Activated T-helper 2 cell treated with anti-CD3 and anti-CD28 coated beads, Interferon-gamma antibody, Interleukin-2, Interleukin-4, amounts not matched to agents 10 μg/mL and 5 μg/mL and 100 μg/mL, durations not matched to agents 14 hours and 24 hours and 36 hours (primary cell): ENCODE data around the gene ARHGAP40. TPM values are rescaled to one million over a fixed set of nuclear protein-coding genes. Genes with fewer than 3 reads are reported as not detected.

Experiments used
- DNase-seq: peaks from one replicate; pipeline ENCODE4 v3.0.0; 2021; ENCODE audit warnings: low spot score
- H3K27ac Mint-ChIP-seq: one replicate; pipeline ENCODE4 v1.8.0; 2021; ENCODE audit warnings: mixed read lengths
- H3K27me3 Mint-ChIP-seq: one replicate; pipeline ENCODE4 v1.8.0; 2021; ENCODE audit warnings: low read depth, mixed read lengths
- H3K36me3 Mint-ChIP-seq: one replicate; pipeline ENCODE4 v1.8.0; 2021; ENCODE audit warnings: low read depth, mixed read lengths
- H3K4me1 Mint-ChIP-seq: one replicate; pipeline ENCODE4 v1.8.0; 2021; ENCODE audit warnings: low read depth, mixed read lengths
- H3K4me3 Mint-ChIP-seq: one replicate; pipeline ENCODE4 v1.8.0; 2021; ENCODE audit warnings: low read depth, mild to moderate bottlenecking, moderate library complexity, mixed read lengths
- H3K9me3 Mint-ChIP-seq: one replicate; pipeline ENCODE4 v1.8.0; 2021; ENCODE audit warnings: mixed read lengths
- intact Hi-C: fragments of 100-400 bp; cut with micrococcal nuclease; formaldehyde crosslinking; loops from one replicate; pipeline ENCODE4 v1.15.1; 2023
- total RNA-seq: library from RNA; stranded (reverse); gene quantifications from 2 replicates; pipeline ENCODE4 v1.2.3, GENCODE V29; 2022

ARHGAP40 gene
- total RNA-seq, 1 donor from 2014 or later, result not detected

- DNase-seq, result no peak
- intact Hi-C loops, result no loop called here
- no peak overlapping the region for H3K27ac Mint-ChIP-seq
- H3K4me1 Mint-ChIP-seq, result peaks cover 5% of the 10 kb centered on the region
- H3K27me3 Mint-ChIP-seq, result peaks cover 50% of the 10 kb centered on the region
- no peaks in the 10 kb centered on the region for H3K36me3 Mint-ChIP-seq
- H3K4me3 Mint-ChIP-seq, result no peak overlapping the region
- no peaks in the 10 kb centered on the region for H3K9me3 Mint-ChIP-seq
Measured at GRCh38 chr20:38671186-38671585, 69.6 kb downstream of the ARHGAP40 start.

DNA sequence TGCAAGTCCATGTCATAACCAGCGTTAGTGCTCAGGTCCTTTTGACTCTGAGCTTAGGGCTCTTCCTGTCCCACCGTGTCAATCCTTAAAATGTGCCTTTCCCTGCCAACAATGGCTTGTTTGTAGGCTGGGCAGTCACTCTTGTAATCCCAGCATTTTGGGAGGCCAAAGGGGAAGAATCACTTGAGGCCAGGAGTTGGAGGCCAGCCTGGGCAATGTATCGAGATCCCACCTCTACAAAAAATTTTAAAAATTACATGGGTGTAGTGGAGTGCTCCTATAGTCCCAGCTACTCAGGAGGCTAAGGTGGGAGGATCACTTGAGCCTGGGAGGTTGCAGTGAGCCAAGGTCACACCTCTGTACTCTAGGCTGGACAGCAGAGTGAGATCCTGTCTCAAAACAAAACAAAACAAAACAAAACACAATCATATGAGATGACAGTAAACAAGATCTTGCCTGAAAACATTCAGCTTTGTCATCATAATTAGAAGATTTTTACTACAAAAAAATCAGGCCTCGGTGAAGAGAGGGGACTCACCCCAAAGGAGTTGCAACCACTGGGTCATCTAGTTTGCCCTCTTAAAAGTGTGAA is 70.2 kb downstream of the ARHGAP40 start:
- Mint-ChIP-seq H3K4me1 (peaks cover 5% of the 10 kb centered on the region), H3K36me3 (no peaks in the 10 kb centered on the region), H3K9me3 (no peaks in the 10 kb centered on the region), H3K27ac (no peak overlapping the region), H3K27me3 (peaks cover 50% of the 10 kb centered on the region), H3K4me3 (peak overlapping the region; percentile 5)
- intact Hi-C loops, result no loop called here
- no peak for DNase-seq

- no peak for DNase-seq
- intact Hi-C loops, result no loop called here
- Mint-ChIP-seq H3K27ac (no peak overlapping the region), H3K4me1 (peaks cover 5% of the 10 kb centered on the region), H3K36me3 (no peaks in the 10 kb centered on the region), H3K4me3 (no peak overlapping the region), H3K27me3 (peaks cover 50% of the 10 kb centered on the region), H3K9me3 (no peaks in the 10 kb centered on the region)
Measured at GRCh38 chr20:38672504-38672903, 70.9 kb downstream of the ARHGAP40 start.

GRCh38 chr20:38673261-38673660 is 71.7 kb downstream of the ARHGAP40 start:
- Mint-ChIP-seq H3K27ac (no peak overlapping the region), H3K9me3 (no peaks in the 10 kb centered on the region), H3K27me3 (peaks cover 43% of the 10 kb centered on the region), H3K4me3 (peak overlapping the region; percentile 82), H3K36me3 (no peaks in the 10 kb centered on the region), H3K4me1 (peaks cover 5% of the 10 kb centered on the region)
- no peak for DNase-seq
- intact Hi-C loops, result no loop called here

DNA sequence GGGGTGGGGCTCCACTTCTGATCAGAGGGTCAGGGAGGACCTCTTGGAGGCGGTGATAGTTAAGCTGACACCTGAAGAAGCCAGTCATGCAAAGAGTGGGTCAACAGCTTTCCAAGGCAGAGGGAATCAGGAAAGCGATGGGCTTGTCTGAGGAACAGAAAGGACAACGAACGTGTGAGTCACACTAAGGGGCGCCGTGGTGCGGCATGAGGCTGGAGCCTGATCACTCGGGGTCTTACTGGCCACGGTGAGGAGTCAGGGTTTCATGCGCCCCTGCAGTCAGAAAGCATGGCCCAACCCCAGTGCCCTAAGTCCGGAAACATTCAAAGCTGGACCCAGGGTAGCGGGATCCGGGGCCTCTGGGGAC is 72.1 kb downstream of the ARHGAP40 start:
- Mint-ChIP-seq H3K36me3 (no peaks in the 10 kb centered on the region), H3K9me3 (no peaks in the 10 kb centered on the region), H3K27me3 (peaks cover 43% of the 10 kb centered on the region), H3K27ac (no peak overlapping the region), H3K4me1 (peaks cover 5% of the 10 kb centered on the region), H3K4me3 (peak overlapping the region; percentile 82)
- intact Hi-C loops, result no loop called here
- no peak for DNase-seq

- H3K4me3 Mint-ChIP-seq, result peak overlapping the region; percentile 82
- H3K9me3 Mint-ChIP-seq, result no peaks in the 10 kb centered on the region
- peaks cover 41% of the 10 kb centered on the region for H3K27me3 Mint-ChIP-seq
- intact Hi-C loops, result no loop called here
- DNase-seq, result peak; percentile 47
- H3K36me3 Mint-ChIP-seq, result no peaks in the 10 kb centered on the region
- no peak overlapping the region for H3K27ac Mint-ChIP-seq
- peaks cover 5% of the 10 kb centered on the region for H3K4me1 Mint-ChIP-seq
Measured at GRCh38 chr20:38674092-38674764, 72.6 kb downstream of the ARHGAP40 start.

DNA sequence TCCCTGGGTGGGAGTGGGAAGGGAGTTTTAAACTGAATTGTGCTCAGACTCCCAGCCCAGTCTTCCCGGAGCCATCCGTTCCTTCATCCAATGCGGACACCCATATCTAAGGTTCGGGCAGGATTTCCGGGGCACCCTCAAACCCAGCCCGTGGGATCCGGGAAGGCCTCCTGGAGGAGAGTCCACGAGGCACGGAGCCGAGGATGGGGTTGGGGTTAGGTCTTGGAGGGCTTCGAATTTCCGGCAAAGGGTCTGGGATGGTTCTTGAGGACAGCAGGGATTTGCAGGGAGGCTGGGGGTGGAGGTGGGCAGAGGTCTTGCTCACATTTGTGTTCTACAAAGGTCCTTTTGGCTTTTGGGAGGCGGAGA is 73.1 kb downstream of the ARHGAP40 start:
- no peak for DNase-seq
- H3K4me3 Mint-ChIP-seq, result peak overlapping the region; percentile 74
- peaks cover 5% of the 10 kb centered on the region for H3K4me1 Mint-ChIP-seq
- no peak overlapping the region for H3K27ac Mint-ChIP-seq
- H3K36me3 Mint-ChIP-seq, result no peaks in the 10 kb centered on the region
- no peaks in the 10 kb centered on the region for H3K9me3 Mint-ChIP-seq
- H3K27me3 Mint-ChIP-seq, result peaks cover 37% of the 10 kb centered on the region
- intact Hi-C loops, result no loop called here

DNA sequence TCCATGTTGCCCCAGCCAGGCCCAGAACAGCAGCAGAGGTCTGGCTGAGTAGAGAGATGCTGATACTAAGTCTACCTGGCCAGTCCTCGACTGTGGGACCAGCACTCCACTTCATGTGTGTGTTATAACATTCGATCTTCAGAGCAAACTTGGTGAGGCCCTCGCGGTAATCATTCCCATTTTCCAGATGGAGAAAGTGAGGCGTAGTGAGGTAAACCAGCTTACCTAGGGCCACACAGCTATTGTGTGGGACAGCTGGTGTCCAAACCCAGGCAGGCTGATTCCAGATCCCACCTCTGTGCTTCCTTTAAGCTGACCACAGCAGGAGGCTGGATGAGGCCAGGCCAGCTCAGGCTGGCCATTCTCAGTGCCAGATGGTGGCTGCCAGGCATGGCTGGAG is 75.0 kb downstream of the ARHGAP40 start:
- Mint-ChIP-seq H3K4me3 (no peak overlapping the region), H3K4me1 (peaks cover 5% of the 10 kb centered on the region), H3K27me3 (peaks cover 32% of the 10 kb centered on the region), H3K9me3 (no peaks in the 10 kb centered on the region), H3K36me3 (no peaks in the 10 kb centered on the region), H3K27ac (no peak overlapping the region)
- DNase-seq, result no peak
- intact Hi-C loops, result no loop called here

DNA sequence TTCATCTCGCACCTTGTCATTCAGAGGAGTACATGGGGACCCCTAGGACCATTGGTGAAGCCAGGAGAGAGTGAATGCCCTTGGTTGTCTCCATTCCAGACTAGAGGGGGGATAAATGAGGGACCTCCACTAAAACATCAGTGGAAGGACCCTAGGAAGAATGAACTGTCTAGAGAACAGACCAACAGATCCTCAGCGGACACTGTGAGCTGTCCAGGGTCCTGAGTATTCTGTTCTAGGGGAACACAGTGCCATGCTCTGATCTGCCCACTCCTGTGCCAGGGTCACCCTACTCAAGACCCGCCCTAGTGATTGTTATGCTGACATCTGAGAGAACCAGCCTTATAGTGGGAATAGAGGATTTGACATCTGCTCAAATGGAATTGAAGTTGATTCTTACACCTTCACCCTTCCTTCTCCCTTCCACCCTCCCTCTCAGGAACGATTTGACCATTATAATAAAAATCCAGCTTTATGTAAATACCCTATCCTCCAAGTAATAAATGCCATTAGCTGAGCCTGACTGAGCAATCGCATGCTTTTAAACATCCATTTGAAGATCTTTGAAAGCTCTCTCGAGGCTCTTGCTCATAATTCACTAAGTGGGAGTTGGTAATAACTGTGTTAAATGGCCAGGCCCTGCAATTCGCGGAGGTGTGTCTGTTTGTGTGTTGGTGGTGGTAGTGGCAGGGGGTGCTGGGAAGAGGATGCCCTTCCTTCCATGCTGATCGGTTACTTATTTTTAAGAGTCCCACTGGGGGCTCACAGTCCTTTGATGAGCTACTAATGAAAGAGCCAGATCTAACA is 79.1 kb downstream of the ARHGAP40 start:
- Mint-ChIP-seq H3K27ac (no peak overlapping the region), H3K36me3 (no peaks in the 10 kb centered on the region), H3K9me3 (no peaks in the 10 kb centered on the region), H3K27me3 (peaks cover 8% of the 10 kb centered on the region), H3K4me1 (no peaks in the 10 kb centered on the region), H3K4me3 (no peak overlapping the region)
- intact Hi-C loops, result no loop called here
- no peak for DNase-seq

- peaks cover 6% of the 10 kb centered on the region for H3K27me3 Mint-ChIP-seq
- intact Hi-C loops, result loop anchor here (5.0 kb wide), 1 partner anchor 37 kb away; the partner anchor contains the start of gene SLC32A1
- H3K36me3 Mint-ChIP-seq, result no peaks in the 10 kb centered on the region
- H3K27ac Mint-ChIP-seq, result no peak overlapping the region
- H3K4me3 Mint-ChIP-seq, result no peak overlapping the region
- no peak for DNase-seq
- no peaks in the 10 kb centered on the region for H3K9me3 Mint-ChIP-seq
- no peaks in the 10 kb centered on the region for H3K4me1 Mint-ChIP-seq
Measured at GRCh38 chr20:38685271-38685670, 83.7 kb downstream of the ARHGAP40 start.

DNA sequence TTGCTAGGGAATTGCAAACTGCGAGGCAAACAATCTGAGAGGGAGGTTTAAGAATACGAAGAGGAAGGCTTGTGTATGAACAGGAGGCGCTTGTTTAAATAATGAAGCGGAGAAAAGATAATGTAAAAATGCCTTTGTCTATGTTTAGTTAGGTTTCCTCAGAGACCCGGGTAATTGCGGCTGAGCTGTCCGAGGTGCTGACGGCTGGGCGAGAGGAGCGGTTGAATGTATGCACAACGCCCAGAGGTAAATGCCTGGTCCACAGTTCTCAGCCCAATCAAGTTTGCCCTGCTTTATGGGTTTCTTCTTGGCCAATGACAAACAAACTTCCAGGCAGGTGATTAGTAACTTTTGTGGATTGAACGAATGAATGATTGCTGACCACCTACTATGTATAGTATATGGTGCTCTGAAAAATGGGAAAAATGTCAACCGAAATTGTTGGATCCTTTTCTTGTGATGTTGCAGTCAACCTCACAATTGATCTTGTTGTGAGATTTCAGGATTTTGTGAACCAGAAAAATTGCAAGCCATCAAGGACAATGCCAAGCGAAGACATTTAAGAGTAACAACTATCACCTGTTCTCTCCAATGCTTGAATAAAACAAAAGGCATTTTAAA is 84.4 kb downstream of the ARHGAP40 start:
- peak; percentile 30 for DNase-seq
- H3K9me3 Mint-ChIP-seq, result no peaks in the 10 kb centered on the region
- H3K27me3 Mint-ChIP-seq, result peaks cover 9% of the 10 kb centered on the region
- H3K27ac Mint-ChIP-seq, result no peak overlapping the region
- H3K4me1 Mint-ChIP-seq, result no peaks in the 10 kb centered on the region
- no peak overlapping the region for H3K4me3 Mint-ChIP-seq
- H3K36me3 Mint-ChIP-seq, result no peaks in the 10 kb centered on the region
- intact Hi-C loops, result loop anchor here (5.0 kb wide), 1 partner anchor 36 kb away; the partner anchor contains the start of gene SLC32A1

- peak; percentile 13 for DNase-seq
- Mint-ChIP-seq H3K4me3 (no peak overlapping the region), H3K27me3 (peaks cover 3% of the 10 kb centered on the region), H3K36me3 (no peaks in the 10 kb centered on the region), H3K27ac (no peak overlapping the region), H3K4me1 (no peaks in the 10 kb centered on the region), H3K9me3 (no peaks in the 10 kb centered on the region)
- intact Hi-C loops, result no loop called here
Measured at GRCh38 chr20:38692436-38693411, 91.1 kb downstream of the ARHGAP40 start.
